Measurements from ENCODE around the gene CCNQ.

GRCh38 chrX:153612413-153612812, 13.5 kb upstream of the CCNQ start:
- TF ChIP-seq POLR2A (IDR thresholded peaks at IDR 0.05) = no peak
- TF ChIP-seq CTCF (IDR thresholded peaks at IDR 0.05) = no peak
